ENCODE data around the gene TJP2.

TJP2 gene

DNA sequence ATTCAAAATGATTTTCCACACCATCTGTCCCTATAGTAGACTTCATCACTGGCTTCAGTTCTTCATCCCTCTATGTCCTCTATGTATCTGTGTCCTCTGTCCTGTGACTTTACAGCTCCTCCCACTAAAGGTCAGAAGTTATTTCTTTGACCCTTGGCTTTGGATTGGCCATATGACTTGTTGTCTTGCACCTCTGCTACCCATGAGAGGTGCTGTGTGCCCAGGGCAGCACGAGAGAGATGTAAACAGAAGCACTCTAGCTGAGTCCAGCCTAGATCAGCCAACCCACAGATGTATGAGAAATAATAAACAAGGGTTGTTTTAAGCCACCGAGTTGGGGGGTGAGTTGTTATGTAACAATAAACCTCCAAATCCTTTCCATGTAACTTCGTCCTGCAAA is 87.6 kb downstream of the TJP2 start:
- no peak overlapping the region for H3K27ac ChIP-seq
- TF ChIP-seq, protein P1, sequence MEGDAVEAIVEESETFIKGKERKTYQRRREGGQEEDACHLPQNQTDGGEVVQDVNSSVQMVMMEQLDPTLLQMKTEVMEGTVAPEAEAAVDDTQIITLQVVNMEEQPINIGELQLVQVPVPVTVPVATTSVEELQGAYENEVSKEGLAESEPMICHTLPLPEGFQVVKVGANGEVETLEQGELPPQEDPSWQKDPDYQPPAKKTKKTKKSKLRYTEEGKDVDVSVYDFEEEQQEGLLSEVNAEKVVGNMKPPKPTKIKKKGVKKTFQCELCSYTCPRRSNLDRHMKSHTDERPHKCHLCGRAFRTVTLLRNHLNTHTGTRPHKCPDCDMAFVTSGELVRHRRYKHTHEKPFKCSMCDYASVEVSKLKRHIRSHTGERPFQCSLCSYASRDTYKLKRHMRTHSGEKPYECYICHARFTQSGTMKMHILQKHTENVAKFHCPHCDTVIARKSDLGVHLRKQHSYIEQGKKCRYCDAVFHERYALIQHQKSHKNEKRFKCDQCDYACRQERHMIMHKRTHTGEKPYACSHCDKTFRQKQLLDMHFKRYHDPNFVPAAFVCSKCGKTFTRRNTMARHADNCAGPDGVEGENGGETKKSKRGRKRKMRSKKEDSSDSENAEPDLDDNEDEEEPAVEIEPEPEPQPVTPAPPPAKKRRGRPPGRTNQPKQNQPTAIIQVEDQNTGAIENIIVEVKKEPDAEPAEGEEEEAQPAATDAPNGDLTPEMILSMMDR (conservative IDR thresholded peaks at IDR 0.05), result no peak

DNA sequence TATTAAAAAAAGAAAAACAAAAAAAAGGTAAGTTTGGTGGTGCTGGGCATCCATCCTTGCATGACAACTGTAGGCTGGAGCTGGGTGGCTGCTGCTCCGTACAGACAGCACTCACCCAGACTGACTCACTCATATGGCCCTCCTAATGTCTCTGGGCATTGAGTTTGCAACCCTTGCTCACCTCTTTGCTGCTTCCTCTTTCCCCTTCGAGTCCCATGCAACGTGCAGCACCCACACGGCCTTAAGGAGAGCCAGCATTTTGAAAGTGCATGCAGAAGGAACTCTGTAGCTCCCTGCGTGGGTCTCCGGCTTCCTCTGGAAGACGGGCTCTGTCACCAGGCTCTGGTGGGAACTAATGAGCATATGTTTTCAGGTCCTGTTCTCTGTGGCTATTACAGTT is 90.4 kb downstream of the TJP2 start:
- TF ChIP-seq, protein P1 (conservative IDR thresholded peaks at IDR 0.05), result no peak
- H3K27ac ChIP-seq, result no peak overlapping the region

DNA sequence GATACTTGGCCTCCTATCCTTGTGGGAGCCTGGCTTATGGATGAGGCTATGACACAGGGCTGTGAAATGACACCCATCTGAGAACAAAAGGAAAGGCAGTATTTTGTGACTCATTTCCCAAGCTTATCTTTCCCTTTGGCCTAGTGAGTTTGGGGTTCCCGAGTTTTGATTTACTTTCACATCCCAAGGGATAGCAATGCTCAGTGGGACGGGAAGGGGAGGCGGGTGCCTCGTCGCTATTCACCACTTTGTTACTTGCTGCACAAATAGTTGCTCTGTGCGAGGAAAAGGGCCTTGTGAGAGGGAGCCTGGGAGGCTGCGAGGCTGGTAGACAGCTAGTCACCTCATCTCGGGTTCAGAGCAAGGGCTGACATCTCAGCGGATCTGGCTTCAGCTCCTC is 91.8 kb downstream of the TJP2 start:
- TF ChIP-seq, protein P1 (conservative IDR thresholded peaks at IDR 0.05), result no peak
- no peak overlapping the region for H3K27ac ChIP-seq

DNA sequence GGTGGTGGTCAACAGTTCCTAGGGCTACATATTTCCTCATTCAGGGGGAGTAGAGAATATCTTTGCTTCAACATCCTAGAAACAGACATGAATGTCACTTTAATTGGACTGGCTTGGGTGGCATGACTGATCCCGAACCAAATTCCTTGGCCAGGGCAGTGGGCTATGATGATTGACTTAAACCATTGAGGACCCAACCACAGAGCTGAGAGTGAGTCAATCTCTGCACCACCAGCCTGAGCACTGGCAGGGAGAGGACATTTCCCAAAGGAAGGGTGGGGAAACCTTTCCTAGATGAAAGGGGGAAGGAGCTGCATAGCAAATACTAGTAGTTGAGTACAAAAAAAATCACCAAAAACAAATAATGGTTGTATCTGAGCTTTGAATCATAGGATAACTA is 98.1 kb downstream of the TJP2 start:
- TF ChIP-seq, protein P1 (conservative IDR thresholded peaks at IDR 0.05), result no peak
- no peak overlapping the region for H3K27ac ChIP-seq

DNA sequence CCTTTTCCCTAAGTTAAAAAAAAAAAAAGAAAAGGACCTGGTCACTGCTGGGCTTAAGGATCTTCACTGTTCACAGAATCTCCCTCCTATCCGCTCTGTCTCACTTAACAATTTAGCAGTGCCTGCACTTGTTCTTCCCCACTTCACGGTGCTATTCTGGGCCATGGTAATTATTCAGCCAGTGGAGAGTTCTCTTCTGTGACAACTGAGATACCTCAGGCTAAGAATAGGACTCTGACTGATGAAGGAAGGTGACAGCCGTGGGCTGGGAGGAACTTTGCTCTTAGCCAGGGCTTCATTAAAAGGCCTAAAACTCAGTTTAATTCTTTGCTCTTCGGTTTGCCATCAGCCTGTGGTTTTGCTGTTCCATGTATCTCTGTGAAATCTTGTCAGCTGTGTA is 99.1 kb downstream of the TJP2 start:
- TF ChIP-seq, protein P1 (conservative IDR thresholded peaks at IDR 0.05), result no peak
- no peak overlapping the region for H3K27ac ChIP-seq

DNA sequence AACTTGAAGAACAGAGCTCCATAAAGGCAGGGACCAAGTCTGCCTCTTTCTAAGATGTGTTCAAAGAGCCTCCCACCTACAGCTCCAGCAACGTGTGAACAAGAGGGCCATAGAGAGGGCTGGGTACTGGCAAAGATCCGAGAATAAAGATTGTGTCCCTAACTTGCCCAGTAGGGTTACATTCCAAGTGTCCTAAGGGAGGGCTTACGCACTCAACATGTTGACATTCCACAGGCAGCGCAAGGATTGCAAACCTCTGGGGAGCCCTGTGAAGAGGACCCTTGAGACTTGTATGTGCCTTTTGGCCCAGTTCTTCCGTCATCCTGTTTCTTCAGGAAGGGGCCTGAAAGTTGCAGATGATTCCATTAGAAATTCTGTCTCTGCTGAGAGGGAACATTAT is 102.7 kb downstream of the TJP2 start:
- TF ChIP-seq, protein P1 (conservative IDR thresholded peaks at IDR 0.05), result no peak

DNA sequence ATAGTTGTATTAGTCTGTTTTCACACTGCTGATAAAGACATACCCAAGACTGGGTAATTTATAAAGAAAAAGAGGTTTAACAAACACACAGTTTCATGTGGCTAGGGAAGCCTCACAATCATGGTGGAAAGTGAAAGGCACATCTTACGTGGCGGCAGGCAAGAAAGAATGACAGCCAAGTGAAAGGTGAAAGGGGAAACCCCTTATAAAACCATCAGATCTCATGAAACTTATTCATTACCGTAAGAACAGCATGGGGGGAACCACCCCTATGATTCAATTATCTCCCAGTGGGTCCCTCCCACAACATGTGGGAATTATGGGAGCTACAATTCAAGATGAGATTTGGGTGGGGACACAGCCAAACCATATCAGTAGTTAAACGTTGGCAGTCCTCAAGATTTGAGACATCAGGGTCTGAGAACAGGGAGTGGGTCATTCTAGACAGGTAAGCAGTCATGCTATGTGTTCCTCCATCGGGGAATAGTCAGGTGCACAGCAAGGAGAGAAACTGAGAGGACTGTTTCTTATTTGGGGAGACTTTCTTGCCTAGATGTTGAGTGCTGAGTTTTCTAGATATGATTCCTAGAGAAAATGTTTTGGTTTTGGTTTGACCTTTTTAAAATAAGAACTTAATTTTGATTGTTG is 105.1 kb downstream of the TJP2 start:
- TF ChIP-seq, protein P1 (conservative IDR thresholded peaks at IDR 0.05), result no peak
- no peak overlapping the region for H3K27ac ChIP-seq

More for the DNA sequence above, 102.7 kb downstream of the TJP2 start:
- no peak overlapping the region for H3K27ac ChIP-seq

Data from VCaP (cell line).